Endometrium (tissue), 2 donors: ENCODE results near the gene ST8SIA1.

Experiments
- FAIRE-seq: peaks from 2 replicates; lab custom pipeline; 2012; peaks lifted over from hg19 to GRCh38; lab: Jason Lieb, UNC
- donor health status: control.
- donor health status: control.

Gene ST8SIA1

DNA sequence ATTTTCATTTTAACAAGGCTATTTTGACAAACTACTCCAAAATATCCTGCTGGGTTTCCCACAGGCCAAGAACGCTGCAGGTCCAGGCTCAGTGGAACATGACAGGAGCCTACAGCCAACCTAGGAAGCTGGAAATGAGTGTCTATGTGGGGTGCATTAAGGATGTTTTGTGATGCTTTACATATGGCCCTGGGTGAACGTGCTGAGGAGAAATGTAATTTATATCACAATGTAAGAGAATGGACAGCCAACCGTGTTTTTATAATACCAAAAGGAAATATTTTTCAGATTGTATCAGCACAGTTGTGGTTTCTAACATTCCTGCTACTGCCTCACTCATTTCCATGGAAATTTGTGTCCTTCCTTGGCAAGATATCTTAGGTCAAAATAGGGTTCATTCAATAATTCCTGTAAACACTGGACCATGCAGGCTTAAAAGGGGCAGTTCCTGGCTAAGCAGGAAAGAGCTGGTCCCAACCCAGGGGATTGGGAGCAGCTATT, 51.5 kb downstream of the ST8SIA1 start:
- FAIRE-seq: peak; percentile 35

DNA sequence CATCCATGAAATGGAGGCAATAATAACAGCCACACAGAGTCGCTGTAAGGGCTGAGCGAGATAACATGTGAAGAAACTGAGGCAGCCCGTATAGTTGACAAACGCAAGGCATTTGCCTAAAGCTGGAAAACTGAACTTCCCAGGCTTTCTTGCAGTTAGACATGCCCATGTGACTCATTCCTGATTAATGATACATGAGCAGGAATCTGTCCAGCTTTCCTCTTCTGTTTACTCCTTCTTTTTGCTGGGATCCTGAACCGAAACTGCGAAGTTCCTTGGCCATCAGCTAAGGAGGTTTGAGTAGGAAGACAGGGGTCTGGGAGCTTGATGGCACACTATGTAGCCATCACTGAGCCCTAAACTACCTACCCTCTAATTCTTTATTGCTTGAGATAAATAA, 52.2 kb downstream of the ST8SIA1 start:
- no peak for FAIRE-seq

GRCh38 chr12:22276867-22277266, 57.6 kb downstream of the ST8SIA1 start:
- FAIRE-seq: no peak

- no peak for FAIRE-seq
These were observed 58.2 kb downstream of the ST8SIA1 start for GRCh38 chr12:22276313-22276712.

DNA sequence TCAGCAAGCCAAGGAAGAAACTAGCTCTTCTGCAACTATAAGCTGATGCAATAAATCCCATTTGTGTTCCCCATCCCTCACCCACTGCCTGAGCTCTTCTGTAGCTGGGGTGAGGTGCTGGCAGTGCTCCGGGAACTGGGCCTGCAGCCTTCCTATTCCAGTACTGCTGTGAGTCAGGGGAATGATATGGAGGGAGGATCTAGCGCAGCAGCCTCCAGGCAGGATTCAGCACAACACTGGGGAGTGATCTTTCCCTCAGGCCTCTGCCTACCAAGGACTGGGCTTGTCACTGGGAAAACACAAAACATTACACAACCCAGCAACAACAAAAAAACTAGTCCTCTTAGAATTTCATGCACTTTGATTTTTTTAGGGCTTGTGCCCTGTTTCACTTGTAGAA, 58.7 kb downstream of the ST8SIA1 start:
- peak; percentile 35 for FAIRE-seq

DNA sequence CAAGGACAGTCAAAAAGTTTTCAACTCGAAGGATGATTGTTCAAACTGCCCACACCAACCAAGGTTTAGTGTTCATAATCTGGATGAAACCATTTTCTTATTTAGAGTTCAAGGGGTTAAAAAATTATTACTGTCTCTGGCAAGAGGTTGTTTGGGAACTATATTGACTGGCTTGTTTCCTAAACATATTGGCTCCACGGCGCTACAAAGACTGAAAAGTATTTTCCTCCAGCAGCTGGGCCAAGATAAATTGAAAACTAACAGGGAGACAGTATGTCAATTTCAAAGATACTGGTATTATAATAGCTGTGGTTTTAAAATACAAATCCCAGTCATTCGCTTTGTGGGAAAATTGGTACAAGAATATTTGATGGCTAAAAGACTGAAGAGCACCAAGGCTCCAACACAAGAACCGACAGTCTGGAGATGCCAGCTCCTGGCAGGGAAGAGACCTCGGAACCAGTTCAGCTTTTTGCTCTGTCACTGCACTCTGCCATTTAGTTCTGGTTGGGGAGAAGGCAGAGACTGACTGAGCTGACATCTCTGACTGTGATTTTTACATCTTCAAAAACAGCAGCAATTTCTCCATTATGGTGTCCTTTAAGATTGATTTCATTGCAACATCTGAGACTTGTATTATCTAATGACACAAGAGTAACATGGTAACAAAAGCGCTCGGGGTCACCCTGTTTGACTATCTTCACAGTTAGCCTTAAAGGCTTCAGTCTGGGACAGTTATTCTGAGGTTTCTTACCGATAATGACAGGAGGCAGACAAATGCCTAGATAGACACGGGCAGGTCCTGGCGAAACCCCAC, 62.0 kb downstream of the ST8SIA1 start:
- no peak for FAIRE-seq

- FAIRE-seq: no peak
These were observed 63.5 kb downstream of the ST8SIA1 start for GRCh38 chr12:22271023-22271422.

DNA sequence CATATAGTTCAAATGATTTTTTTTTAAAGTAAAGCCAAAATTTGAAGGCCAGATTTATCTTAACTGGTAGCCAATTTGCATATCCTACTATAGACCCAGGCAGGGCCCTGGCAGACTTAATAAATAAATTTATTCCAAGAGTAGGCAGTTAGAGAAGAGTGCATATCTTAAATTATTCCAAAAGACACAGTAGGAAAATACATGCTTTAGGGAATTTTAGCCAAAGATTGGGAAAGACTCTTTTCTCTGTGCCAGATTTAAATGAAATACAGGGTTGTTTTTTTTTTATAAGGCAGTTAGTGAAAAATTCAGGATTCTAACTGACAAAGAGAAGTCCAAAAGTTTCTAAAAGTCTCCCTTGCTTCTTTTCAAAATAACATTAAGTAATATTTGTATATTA, 65.5 kb downstream of the ST8SIA1 start:
- no peak for FAIRE-seq

- no peak for FAIRE-seq
These were observed 66.1 kb downstream of the ST8SIA1 start for GRCh38 chr12:22268406-22268805.

DNA sequence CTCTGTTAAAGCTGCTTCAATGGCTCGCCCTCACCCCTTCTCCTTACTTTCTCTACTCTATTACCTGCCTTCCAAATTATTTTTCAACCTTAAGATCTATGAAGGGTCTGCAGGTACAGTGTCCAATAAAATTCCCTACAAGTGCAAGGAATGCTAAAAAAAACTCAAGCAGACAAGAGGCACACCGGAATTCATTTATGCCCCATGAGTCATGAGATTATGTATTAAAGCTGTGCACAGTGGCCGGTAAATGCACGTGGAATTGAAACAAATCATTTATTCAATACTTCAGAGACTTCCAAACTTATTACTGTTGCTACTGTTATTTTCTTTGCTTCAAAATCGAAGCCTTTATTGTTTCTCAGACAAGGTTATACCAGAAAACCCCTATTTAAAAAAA, 68.4 kb downstream of the ST8SIA1 start:
- FAIRE-seq: no peak

DNA sequence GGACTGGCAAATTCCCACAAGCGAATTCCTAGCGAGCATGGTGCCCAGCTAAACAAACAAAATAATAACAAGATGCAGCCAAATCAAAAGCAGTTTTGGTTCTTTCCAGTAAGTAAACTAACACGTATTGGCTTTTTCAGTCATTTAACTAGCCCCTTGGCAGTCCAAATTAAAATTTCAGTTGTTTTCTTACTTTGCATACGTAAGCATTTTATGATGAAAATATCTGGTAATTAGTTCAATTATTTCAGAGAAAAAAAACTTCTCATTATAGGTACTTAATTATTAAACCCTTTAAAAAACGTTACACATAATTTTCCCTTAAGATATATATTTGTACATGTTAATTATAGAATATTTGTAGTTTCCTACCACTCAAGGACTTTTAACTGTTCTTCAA, 70.1 kb downstream of the ST8SIA1 start:
- no peak for FAIRE-seq

- no peak for FAIRE-seq
These were observed 72.2 kb downstream of the ST8SIA1 start for GRCh38 chr12:22262309-22262708.

- FAIRE-seq: no peak
These were observed 77.4 kb downstream of the ST8SIA1 start for GRCh38 chr12:22257100-22257499.

- no peak for FAIRE-seq
These were observed 77.9 kb downstream of the ST8SIA1 start for GRCh38 chr12:22256605-22257004.

DNA sequence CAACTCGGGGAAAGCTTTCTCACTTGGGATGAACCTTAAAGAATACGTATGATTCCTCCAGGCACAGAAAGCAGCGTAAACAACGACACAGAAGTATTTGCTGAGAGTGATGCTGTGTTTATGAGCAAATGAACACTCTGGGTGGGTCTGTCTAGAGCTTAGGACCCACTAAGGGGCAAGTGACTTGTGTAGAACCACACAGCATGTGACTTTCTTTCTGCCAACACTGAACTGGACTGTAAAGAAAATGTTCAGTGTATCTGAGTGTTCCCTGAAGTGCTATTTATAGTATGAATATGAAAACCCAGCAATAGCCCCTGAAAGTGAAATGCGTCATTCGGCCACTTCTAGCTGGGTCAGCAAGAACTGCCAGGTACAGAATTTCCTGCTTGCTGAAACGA, 78.5 kb downstream of the ST8SIA1 start:
- FAIRE-seq: no peak

GRCh38 chr12:22255097-22255496, 79.4 kb downstream of the ST8SIA1 start:
- no peak for FAIRE-seq

DNA sequence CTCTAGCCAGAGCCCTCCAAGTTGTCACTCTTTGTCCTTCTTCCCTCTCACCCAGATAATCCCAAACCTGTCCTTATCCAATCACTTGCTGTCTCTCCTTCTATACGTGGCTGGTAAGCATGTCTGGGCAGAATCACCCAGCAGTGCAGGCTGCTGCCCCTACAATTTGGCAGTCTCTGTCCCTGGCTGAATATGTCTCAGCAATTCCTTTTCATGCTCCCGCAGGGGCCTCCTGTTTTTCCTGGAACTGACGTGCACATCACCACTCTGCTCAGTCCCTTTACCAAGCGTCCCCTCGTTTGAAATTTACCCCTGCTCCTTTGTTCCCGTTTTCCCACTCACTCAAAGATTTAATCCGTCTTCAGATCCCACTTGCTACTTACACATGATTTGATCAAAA, 80.0 kb downstream of the ST8SIA1 start:
- FAIRE-seq: no peak

- FAIRE-seq: no peak
These were observed 82.5 kb downstream of the ST8SIA1 start for GRCh38 chr12:22252057-22252456.

- no peak for FAIRE-seq
These were observed 83.7 kb downstream of the ST8SIA1 start for GRCh38 chr12:22250762-22251161.

GRCh38 chr12:22248571-22249115, 85.9 kb downstream of the ST8SIA1 start:
- FAIRE-seq: no peak

DNA sequence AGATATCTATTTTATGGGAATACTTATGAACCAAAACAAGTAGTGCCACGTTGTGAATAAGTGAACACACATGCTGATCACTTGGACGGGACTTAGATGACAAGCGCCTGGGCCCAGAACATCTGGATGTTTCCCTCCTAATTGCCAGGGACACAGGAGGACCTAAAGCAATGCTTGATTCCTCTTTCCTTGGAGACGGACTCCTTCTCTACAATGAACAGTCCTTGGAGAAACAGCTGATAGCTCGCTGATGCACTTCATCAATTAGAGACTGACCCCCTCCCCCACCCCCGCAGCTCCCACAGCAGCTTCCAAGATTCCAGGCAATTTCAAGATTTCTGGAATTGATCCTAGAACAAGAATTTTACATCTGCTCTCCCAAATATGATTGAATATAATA, 86.4 kb downstream of the ST8SIA1 start:
- no peak for FAIRE-seq

DNA sequence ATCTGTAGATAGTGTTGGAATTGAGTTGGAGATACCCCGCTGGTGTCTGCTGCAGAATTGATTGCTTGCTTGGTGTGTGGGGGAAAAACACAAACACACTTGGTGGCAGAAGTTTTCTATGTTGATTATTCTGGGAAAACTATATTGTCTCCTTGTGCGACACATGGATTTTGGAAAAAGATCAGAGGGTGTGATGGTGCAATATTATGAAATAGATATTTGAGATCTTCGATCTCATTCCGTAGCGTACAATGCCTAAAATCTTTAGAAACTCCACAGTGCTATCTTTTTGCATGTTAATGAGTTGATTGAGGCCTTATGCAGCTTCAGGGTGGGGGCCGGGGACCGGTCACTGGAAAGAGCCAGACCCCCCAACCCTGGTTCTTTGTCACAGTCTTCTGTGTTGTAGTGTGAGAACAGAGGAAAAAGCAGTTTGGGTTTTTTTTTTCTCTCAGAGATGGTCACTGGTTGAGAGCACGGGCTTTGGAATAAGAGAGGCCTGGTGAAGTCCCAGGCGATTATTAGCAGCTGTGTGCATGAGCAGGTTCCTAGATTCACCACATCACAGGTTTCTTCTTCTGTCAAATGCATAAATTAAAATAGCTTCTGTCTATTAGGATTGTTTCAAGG, 88.2 kb downstream of the ST8SIA1 start:
- FAIRE-seq: no peak

DNA sequence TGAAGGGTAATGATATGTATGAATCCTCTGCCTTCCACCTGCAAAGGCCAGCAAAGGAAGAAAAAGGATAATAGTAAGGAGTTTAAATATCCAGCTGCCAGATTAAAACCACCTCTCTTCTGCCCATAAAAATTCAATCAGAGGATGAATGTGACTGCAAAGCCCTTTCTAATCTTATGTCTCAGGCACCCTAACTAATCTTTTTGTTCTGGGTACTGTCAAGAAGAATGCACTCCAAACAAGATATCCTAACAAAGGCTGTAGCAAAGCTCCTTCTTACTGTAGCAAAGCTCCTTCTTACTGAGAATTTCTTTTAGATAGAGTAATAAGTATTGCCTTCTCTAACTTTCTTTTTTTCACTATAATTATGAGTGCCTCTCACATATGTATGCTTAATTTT, 91.8 kb downstream of the ST8SIA1 start:
- no peak for FAIRE-seq
